ENCODE measurements around the gene NECAB2. TPM values are rescaled to one million over a fixed set of nuclear protein-coding genes. Genes with fewer than 3 reads are reported as not detected.

NECAB2 gene
- total and polyA plus RNA-seq, 2 experiments from 2014 or later = 1.6 to 5.1 TPM

GRCh38 chr16:83995754-83996153, 27.7 kb downstream of the NECAB2 start:
- Mint-ChIP-seq H3K27ac (no peak overlapping the region), H3K36me3 (ENCODE audit: low read depth) (no peaks in the 10 kb centered on the region), H3K27me3 (ENCODE audit: insufficient read depth, low read depth, poor library complexity) (peaks cover 18% of the 10 kb centered on the region), H3K4me1 (peaks cover 18% of the 10 kb centered on the region), H3K9me3 (no peaks in the 10 kb centered on the region), H3K4me3 (peak overlapping the region; percentile 55)
- H3K79me2 ChIP-seq (replicated peaks; ENCODE audit: insufficient read depth) = no peaks in the 10 kb centered on the region
- H3F3A ChIP-seq (replicated peaks; ENCODE audit: low read depth) = no peaks in the 10 kb centered on the region
- H2AFZ ChIP-seq = 0 out of 2 replicates have a peak overlapping the region, but pooled peaks have one; percentile 32
- peak overlapping the region; percentile 66 for H3K4me2 ChIP-seq
- no peaks in the 10 kb centered on the region for H3K36me3 ChIP-seq (ENCODE audit: insufficient read depth)
- no peak overlapping the region for H3K27ac ChIP-seq (ENCODE audit: low read depth)
- H3K9me2 ChIP-seq (ENCODE audit: insufficient read depth) = no peaks in the 10 kb centered on the region
- TF ChIP-seq ZNF114 (CRISPR knock-in tag; IDR thresholded peaks at IDR 0.05) (no peak), POLR2AphosphoS5 (IDR thresholded peaks at IDR 0.05; ENCODE audit: low read depth) (no peak), EZH2 (IDR thresholded peaks at IDR 0.05; ENCODE audit: low read depth, unreplicated experiment) (no peak), REST (IDR thresholded peaks at IDR 0.05; ENCODE audit: unreplicated experiment) (no peak), JUNB (IDR thresholded peaks at IDR 0.05; ENCODE audit: unreplicated experiment) (no peak), ZNF331 (CRISPR knock-in tag; IDR thresholded peaks at IDR 0.05; ENCODE audit: low read depth) (no peak), ETS1 (IDR thresholded peaks at IDR 0.05) (no peak), CREB1 (CRISPR knock-in tag; IDR thresholded peaks at IDR 0.05; ENCODE audit: low read depth) (no peak), NANOG (IDR thresholded peaks at IDR 0.05; ENCODE audit: borderline replicate concordance) (no peak), EZH2phosphoT487 (IDR thresholded peaks at IDR 0.05; ENCODE audit: unreplicated experiment) (no peak), STAT1 (IDR thresholded peaks at IDR 0.05; ENCODE audit: unreplicated experiment) (no peak)
- TF ChIP-seq, protein P1, sequence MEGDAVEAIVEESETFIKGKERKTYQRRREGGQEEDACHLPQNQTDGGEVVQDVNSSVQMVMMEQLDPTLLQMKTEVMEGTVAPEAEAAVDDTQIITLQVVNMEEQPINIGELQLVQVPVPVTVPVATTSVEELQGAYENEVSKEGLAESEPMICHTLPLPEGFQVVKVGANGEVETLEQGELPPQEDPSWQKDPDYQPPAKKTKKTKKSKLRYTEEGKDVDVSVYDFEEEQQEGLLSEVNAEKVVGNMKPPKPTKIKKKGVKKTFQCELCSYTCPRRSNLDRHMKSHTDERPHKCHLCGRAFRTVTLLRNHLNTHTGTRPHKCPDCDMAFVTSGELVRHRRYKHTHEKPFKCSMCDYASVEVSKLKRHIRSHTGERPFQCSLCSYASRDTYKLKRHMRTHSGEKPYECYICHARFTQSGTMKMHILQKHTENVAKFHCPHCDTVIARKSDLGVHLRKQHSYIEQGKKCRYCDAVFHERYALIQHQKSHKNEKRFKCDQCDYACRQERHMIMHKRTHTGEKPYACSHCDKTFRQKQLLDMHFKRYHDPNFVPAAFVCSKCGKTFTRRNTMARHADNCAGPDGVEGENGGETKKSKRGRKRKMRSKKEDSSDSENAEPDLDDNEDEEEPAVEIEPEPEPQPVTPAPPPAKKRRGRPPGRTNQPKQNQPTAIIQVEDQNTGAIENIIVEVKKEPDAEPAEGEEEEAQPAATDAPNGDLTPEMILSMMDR (conservative IDR thresholded peaks at IDR 0.05; ENCODE audit: low read depth in 2 of 2) = no peak
- TF ChIP-seq, protein P2, sequence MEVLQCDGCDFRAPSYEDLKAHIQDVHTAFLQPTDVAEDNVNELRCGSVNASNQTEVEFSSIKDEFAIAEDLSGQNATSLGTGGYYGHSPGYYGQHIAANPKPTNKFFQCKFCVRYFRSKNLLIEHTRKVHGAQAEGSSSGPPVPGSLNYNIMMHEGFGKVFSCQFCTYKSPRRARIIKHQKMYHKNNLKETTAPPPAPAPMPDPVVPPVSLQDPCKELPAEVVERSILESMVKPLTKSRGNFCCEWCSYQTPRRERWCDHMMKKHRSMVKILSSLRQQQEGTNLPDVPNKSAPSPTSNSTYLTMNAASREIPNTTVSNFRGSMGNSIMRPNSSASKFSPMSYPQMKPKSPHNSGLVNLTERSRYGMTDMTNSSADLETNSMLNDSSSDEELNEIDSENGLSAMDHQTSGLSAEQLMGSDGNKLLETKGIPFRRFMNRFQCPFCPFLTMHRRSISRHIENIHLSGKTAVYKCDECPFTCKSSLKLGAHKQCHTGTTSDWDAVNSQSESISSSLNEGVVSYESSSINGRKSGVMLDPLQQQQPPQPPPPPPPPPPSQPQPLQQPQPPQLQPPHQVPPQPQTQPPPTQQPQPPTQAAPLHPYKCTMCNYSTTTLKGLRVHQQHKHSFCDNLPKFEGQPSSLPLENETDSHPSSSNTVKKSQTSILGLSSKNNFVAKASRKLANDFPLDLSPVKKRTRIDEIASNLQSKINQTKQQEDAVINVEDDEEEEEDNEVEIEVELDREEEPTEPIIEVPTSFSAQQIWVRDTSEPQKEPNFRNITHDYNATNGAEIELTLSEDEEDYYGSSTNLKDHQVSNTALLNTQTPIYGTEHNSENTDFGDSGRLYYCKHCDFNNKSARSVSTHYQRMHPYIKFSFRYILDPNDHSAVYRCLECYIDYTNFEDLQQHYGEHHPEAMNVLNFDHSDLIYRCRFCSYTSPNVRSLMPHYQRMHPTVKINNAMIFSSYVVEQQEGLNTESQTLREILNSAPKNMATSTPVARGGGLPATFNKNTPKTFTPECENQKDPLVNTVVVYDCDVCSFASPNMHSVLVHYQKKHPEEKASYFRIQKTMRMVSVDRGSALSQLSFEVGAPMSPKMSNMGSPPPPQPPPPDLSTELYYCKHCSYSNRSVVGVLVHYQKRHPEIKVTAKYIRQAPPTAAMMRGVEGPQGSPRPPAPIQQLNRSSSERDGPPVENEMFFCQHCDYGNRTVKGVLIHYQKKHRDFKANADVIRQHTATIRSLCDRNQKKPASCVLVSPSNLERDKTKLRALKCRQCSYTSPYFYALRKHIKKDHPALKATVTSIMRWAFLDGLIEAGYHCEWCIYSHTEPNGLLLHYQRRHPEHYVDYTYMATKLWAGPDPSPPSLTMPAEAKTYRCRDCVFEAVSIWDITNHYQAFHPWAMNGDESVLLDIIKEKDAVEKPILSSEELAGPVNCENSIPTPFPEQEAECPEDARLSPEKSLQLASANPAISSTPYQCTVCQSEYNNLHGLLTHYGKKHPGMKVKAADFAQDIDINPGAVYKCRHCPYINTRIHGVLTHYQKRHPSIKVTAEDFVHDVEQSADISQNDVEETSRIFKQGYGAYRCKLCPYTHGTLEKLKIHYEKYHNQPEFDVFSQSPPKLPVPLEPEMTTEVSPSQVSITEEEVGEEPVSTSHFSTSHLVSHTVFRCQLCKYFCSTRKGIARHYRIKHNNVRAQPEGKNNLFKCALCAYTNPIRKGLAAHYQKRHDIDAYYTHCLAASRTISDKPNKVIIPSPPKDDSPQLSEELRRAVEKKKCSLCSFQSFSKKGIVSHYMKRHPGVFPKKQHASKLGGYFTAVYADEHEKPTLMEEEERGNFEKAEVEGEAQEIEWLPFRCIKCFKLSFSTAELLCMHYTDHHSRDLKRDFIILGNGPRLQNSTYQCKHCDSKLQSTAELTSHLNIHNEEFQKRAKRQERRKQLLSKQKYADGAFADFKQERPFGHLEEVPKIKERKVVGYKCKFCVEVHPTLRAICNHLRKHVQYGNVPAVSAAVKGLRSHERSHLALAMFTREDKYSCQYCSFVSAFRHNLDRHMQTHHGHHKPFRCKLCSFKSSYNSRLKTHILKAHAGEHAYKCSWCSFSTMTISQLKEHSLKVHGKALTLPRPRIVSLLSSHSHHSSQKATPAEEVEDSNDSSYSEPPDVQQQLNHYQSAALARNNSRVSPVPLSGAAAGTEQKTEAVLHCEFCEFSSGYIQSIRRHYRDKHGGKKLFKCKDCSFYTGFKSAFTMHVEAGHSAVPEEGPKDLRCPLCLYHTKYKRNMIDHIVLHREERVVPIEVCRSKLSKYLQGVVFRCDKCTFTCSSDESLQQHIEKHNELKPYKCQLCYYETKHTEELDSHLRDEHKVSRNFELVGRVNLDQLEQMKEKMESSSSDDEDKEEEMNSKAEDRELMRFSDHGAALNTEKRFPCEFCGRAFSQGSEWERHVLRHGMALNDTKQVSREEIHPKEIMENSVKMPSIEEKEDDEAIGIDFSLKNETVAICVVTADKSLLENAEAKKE (CRISPR knock-in tag; IDR thresholded peaks at IDR 0.05) = no peak
- peaks cover 3% of the 10 kb centered on the region; the same call in 1 of the 2 replicates for H3K4me1 ChIP-seq (ENCODE audit: insufficient read depth)
- peak; percentile 97 for ATAC-seq
- H3K4me3 ChIP-seq = 0 out of 2 replicates have a peak overlapping the region, but pooled peaks have one; percentile 26
- DNase-seq (ENCODE audit: low spot score) = peak; percentile 88
- no peaks in the 10 kb centered on the region for H4K20me1 ChIP-seq (replicated peaks; ENCODE audit: insufficient read depth)
- no peaks in the 10 kb centered on the region for H3K27me3 ChIP-seq (ENCODE audit: insufficient read depth)

Data from GM23338 (cell line).